PC-3 (cell line): Measurements from ENCODE around the gene INSYN2A. TPM values are rescaled to one million over a fixed set of nuclear protein-coding genes. Genes with fewer than 3 reads are reported as not detected.

Experiments used
- ATAC-seq: fragments of 200-7000 bp; cut with Tn5 transposase; 2 replicates; pipeline ENCODE4 v1.9.1; 2020; ENCODE audit warnings: mild to moderate bottlenecking, moderate library complexity
- Bru-seq: library from RNA; stranded (reverse); fragments of 400-500 nt; gene quantifications from one replicate; lab custom pipeline; 2021; lab: Mats Ljungman, UMichigan
- BruChase-seq, 2 experiments: library from RNA; stranded (reverse); fragments of 400-500 nt; gene quantifications; one replicate each; lab custom pipeline; 2021; lab: Mats Ljungman, UMichigan
- BruUV-seq: library from RNA; stranded (reverse); fragments of 400-500 nt; replicated peaks from 2 replicates; lab custom pipeline; 2021; lab: Mats Ljungman, UMichigan
- CTCF ChIA-PET: fragments of 300-600 bp; sonication (Branson Sonifier 250); formaldehyde crosslinking; loops from one replicate; lab custom pipeline; 2022; ENCODE audit warnings: antibody characterized with exemption; lab: Charles Lee
- POLR2A ChIA-PET: fragments of 300-600 bp; sonication (Branson Sonifier 250); formaldehyde crosslinking; loops from one replicate; lab custom pipeline; 2022; ENCODE audit warnings: antibody characterized with exemption; ENCODE audit not compliant: unreplicated experiment; lab: Charles Lee
- DNase-seq: peaks from one replicate; pipeline ENCODE4 v3.0.0-alpha.2; 2015
- H2AFZ ChIP-seq: fragments of 300-600 bp; sonication (generic); 2 replicates; pipeline ENCODE4 v1.6.0; 2016; ENCODE audit warnings: antibody characterized with exemption, low read length
- H3F3A ChIP-seq: fragments of 300-600 bp; sonication (generic); one replicate; pipeline ENCODE4 v1.6.0; 2017; ENCODE audit warnings: antibody characterized with exemption, low read length, control low read depth, mild to moderate bottlenecking; ENCODE audit not compliant: unreplicated experiment
- H3K27ac ChIP-seq: fragments of 300-600 bp; sonication (generic); 2 replicates; pipeline ENCODE4 v1.5.1; 2016; ENCODE audit warnings: mild to moderate bottlenecking, low read length
- H3K27me3 ChIP-seq: fragments of 300-600 bp; sonication (generic); 2 replicates; pipeline ENCODE4 v1.6.1; 2016; ENCODE audit warnings: low read length, mixed read lengths
- H3K36me3 ChIP-seq: fragments of 300-600 bp; sonication (generic); 2 replicates; pipeline ENCODE4 v1.6.1; 2016; ENCODE audit warnings: low read depth, mixed run types, low read length, mixed read lengths
- H3K4me1 ChIP-seq: fragments of 300-600 bp; sonication (generic); 2 replicates; pipeline ENCODE4 v1.5.1; 2016; ENCODE audit warnings: low read length; ENCODE audit not compliant: insufficient read depth
- H3K4me2 ChIP-seq: fragments of 300-600 bp; sonication (generic); 2 replicates; pipeline ENCODE4 v1.6.0; 2016; ENCODE audit warnings: low read length
- H3K4me3 ChIP-seq: fragments of 300-600 bp; sonication (generic); 2 replicates; pipeline ENCODE4 v1.5.1; 2016; ENCODE audit warnings: mild to moderate bottlenecking, low read length, mixed read lengths
- H3K79me2 ChIP-seq: fragments of 300-600 bp; sonication (generic); 2 replicates; pipeline ENCODE4 v1.6.1; 2017; ENCODE audit warnings: low read length, mixed read lengths
- H3K9ac ChIP-seq: fragments of 300-600 bp; sonication (generic); 2 replicates; pipeline ENCODE4 v1.6.0; 2016; ENCODE audit warnings: mild to moderate bottlenecking, low read length
- H3K9me2 ChIP-seq: fragments of 300-600 bp; sonication (generic); replicated peaks from 2 replicates; pipeline ENCODE4 v1.6.1; 2016; ENCODE audit warnings: mixed run types, low read length, mixed read lengths
- H3K9me3 ChIP-seq: fragments of 300-600 bp; sonication (generic); 2 replicates; pipeline ENCODE4 v1.6.1; 2016; ENCODE audit warnings: low read length, mixed read lengths
- H4K20me1 ChIP-seq: fragments of 300-600 bp; sonication (generic); 2 replicates; pipeline ENCODE4 v1.6.1; 2016; ENCODE audit warnings: low read length, mixed read lengths
- CTCF ChIP-seq: fragments of 300-600 bp; sonication (generic); conservative IDR thresholded peaks from 2 replicates; pipeline ENCODE4 v1.5.1; 2017; ENCODE audit warnings: antibody characterized with exemption, low read depth, mild to moderate bottlenecking, low read length
- EZH2 ChIP-seq: fragments of 300-600 bp; sonication (generic); IDR thresholded peaks from one replicate; pipeline ENCODE4 v1.6.1; 2017; ENCODE audit warnings: antibody characterized with exemption, mild to moderate bottlenecking, low read length; ENCODE audit not compliant: unreplicated experiment
- EZH2phosphoT487 ChIP-seq: fragments of 300-600 bp; sonication (generic); IDR thresholded peaks from 2 replicates; pipeline ENCODE4 v1.6.1; 2018; ENCODE audit warnings: mild to moderate bottlenecking, antibody characterized with exemption, low read length, borderline replicate concordance
- intact Hi-C: fragments of 100-400 bp; cut with micrococcal nuclease; formaldehyde crosslinking; loops from 2 replicates; pipeline ENCODE4 v1.9.0; 2023
- long read RNA-seq: library from polyadenylated mRNA; unstranded; transcript quantifications from one replicate; pipeline ENCODE4 v2.0.0, GENCODE V29; 2021; ENCODE audit not compliant: unreplicated experiment
- total RNA-seq: library from RNA; depleted of rRNA; stranded (reverse); fragments of >200 nt; gene quantifications from 2 replicates; pipeline ENCODE4 v1.2.3, GENCODE V29; 2014; rRNA removed

Gene INSYN2A
- total RNA-seq (not detected in 2 replicates), Bru-seq, nascent RNA (percentile 4 among the genes with signal in this experiment), BruChase-seq, experiment 1, labeled RNA remaining after a 6-hour chase (percentile 3 among the genes with signal in this experiment), BruChase-seq, experiment 2, labeled RNA remaining after a 2-hour chase (percentile 5 among the genes with signal in this experiment)
- long read RNA-seq, partial matches to known transcripts, result 0 of 1 reads
- long read RNA-seq, other reads (novel, unspliced or antisense), result 1 of 1 reads

- Histone ChIP-seq H3K27ac (no peak within 1 kb of the TSS), H2AFZ (no peak within 1 kb of the TSS), H3K79me2 (no peaks in the 10 kb centered on the region), H3K9ac (no peak within 1 kb of the TSS), H3K27me3 (no peaks in the 10 kb centered on the region), H4K20me1 (no peaks in the 10 kb centered on the region), H3K9me3 (no peaks in the 10 kb centered on the region), H3F3A (no peaks in the 10 kb centered on the region), H3K4me2 (peak within 1 kb of the TSS; percentile 81), H3K36me3 (no peaks in the 10 kb centered on the region), H3K4me3 (peak within 1 kb of the TSS; percentile 62), H3K9me2 (no peaks in the 10 kb centered on the region), H3K4me1 (no peaks in the 10 kb centered on the region)
- BruUV-seq, result no TSS peak
- peak; percentile 7 for DNase-seq
- TF ChIP-seq CTCF, result no peak
- TF ChIP-seq EZH2, result no peak
- no peak for TF ChIP-seq EZH2phosphoT487
- peak; percentile 66 for ATAC-seq
- CTCF ChIA-PET, result interaction anchor here (0.6 kb wide), 1 partner anchor 562 kb away, joined by 7 read pairs; no protein-coding TSS in a partner anchor
- POLR2A ChIA-PET, result no interaction called here
- intact Hi-C loops, result no loop called here
Observed at GRCh38 chr10:127196282-127197153, at the start of gene INSYN2A. Gene INSYN2A, minus strand, starts transcription at chr10:127196591. Its CDS starts 20,196 bp downstream, at chr10:127176395.

- CTCF ChIA-PET, result no interaction called here
- H3F3A ChIP-seq, result no peaks in the 10 kb centered on the region
- no peaks in the 10 kb centered on the region for H3K4me1 ChIP-seq
- intact Hi-C loops, result no loop called here
- H2AFZ ChIP-seq, result no peak overlapping the region
- H4K20me1 ChIP-seq, result no peaks in the 10 kb centered on the region
- no peaks in the 10 kb centered on the region for H3K36me3 ChIP-seq
- no peaks in the 10 kb centered on the region for H3K27me3 ChIP-seq
- H3K27ac ChIP-seq, result no peak overlapping the region
- no peak for TF ChIP-seq EZH2
- TF ChIP-seq CTCF, result no peak
- TF ChIP-seq EZH2phosphoT487, result no peak
- BruUV-seq, result no TSS peak
- no peaks in the 10 kb centered on the region for H3K9me3 ChIP-seq
- no peak for DNase-seq
- H3K9ac ChIP-seq, result no peak overlapping the region
- no peaks in the 10 kb centered on the region for H3K9me2 ChIP-seq
- POLR2A ChIA-PET, result no interaction called here
- ATAC-seq, result no peak
- H3K4me2 ChIP-seq, result no peak overlapping the region
- no peak overlapping the region for H3K4me3 ChIP-seq
- no peaks in the 10 kb centered on the region for H3K79me2 ChIP-seq
Observed at GRCh38 chr10:127245456-127245855, 49.1 kb upstream of the INSYN2A start.
